Measurements from ENCODE around the gene RIMBP2. TPM values are rescaled to one million over a fixed set of nuclear protein-coding genes. Genes with fewer than 3 reads are reported as not detected.

RIMBP2 gene
- total and polyA plus RNA-seq, 2 donors: 0.47 to 0.78 TPM

- Histone ChIP-seq H3K36me3 (ENCODE audit: control insufficient read depth in 2 of 2, insufficient read depth in 2 of 2, low read length in 1 of 2) (no peaks in the 10 kb centered on the region), H3K4me3 (ENCODE audit: low read length in 2 of 2) (no peak overlapping the region), H3K4me1 (ENCODE audit: control insufficient read depth in 2 of 2, insufficient read depth in 2 of 2, low read length in 2 of 2) (no peaks in the 10 kb centered on the region), H3K27me3 (ENCODE audit: control insufficient read depth in 2 of 2, insufficient read depth in 1 of 2, low read length in 1 of 2) (no peaks in the 10 kb centered on the region), H3K27ac (ENCODE audit: low read depth in 1 of 2, low read length in 1 of 2) (no peak overlapping the region), H3K9me3 (ENCODE audit: control insufficient read depth in 2 of 2, insufficient read depth in 1 of 2, low read length in 1 of 2) (no peaks in the 10 kb centered on the region)
- DNase-seq (ENCODE audit: low read depth in 6 of 9, low spot score in 9 of 9): no peak
- 95% methylated on average over 8 of the region's 8 CpGs for WGBS
Observed at GRCh38 chr12:130422676-130423075, 293.4 kb downstream of the RIMBP2 start.

GRCh38 chr12:130421896-130422295 is 294.2 kb downstream of the RIMBP2 start:
- H3K27ac ChIP-seq (ENCODE audit: low read depth in 1 of 2, low read length in 1 of 2): no peak overlapping the region
- no peaks in the 10 kb centered on the region for H3K36me3 ChIP-seq (ENCODE audit: control insufficient read depth in 2 of 2, insufficient read depth in 2 of 2, low read length in 1 of 2)
- H3K4me3 ChIP-seq (ENCODE audit: low read length in 2 of 2): no peak overlapping the region
- no peaks in the 10 kb centered on the region for H3K27me3 ChIP-seq (ENCODE audit: control insufficient read depth in 2 of 2, insufficient read depth in 1 of 2, low read length in 1 of 2)
- no peaks in the 10 kb centered on the region for H3K4me1 ChIP-seq (ENCODE audit: control insufficient read depth in 2 of 2, insufficient read depth in 2 of 2, low read length in 2 of 2)
- H3K9me3 ChIP-seq (ENCODE audit: control insufficient read depth in 2 of 2, insufficient read depth in 1 of 2, low read length in 1 of 2): no peaks in the 10 kb centered on the region
- no peak for DNase-seq (ENCODE audit: low read depth in 6 of 9, low spot score in 9 of 9)
- 78% methylated on average over 6 of the region's 6 CpGs for WGBS

- no peak for DNase-seq (ENCODE audit: low read depth in 6 of 9, low spot score in 9 of 9)
- Histone ChIP-seq H3K9me3 (ENCODE audit: control insufficient read depth in 2 of 2, insufficient read depth in 1 of 2, low read length in 1 of 2) (no peaks in the 10 kb centered on the region), H3K27ac (ENCODE audit: low read depth in 1 of 2, low read length in 1 of 2) (no peak overlapping the region), H3K36me3 (ENCODE audit: control insufficient read depth in 2 of 2, insufficient read depth in 2 of 2, low read length in 1 of 2) (no peaks in the 10 kb centered on the region), H3K27me3 (ENCODE audit: control insufficient read depth in 2 of 2, insufficient read depth in 1 of 2, low read length in 1 of 2) (no peaks in the 10 kb centered on the region), H3K4me1 (ENCODE audit: control insufficient read depth in 2 of 2, insufficient read depth in 2 of 2, low read length in 2 of 2) (no peaks in the 10 kb centered on the region), H3K4me3 (ENCODE audit: low read length in 2 of 2) (no peak overlapping the region)
- WGBS: 81% methylated on average over 4 of the region's 4 CpGs
Observed at GRCh38 chr12:130420071-130420470, 296.0 kb downstream of the RIMBP2 start.

- Histone ChIP-seq H3K27me3 (ENCODE audit: control insufficient read depth in 2 of 2, insufficient read depth in 1 of 2, low read length in 1 of 2) (no peaks in the 10 kb centered on the region), H3K9me3 (ENCODE audit: control insufficient read depth in 2 of 2, insufficient read depth in 1 of 2, low read length in 1 of 2) (peaks cover 0 to under 1% of the 10 kb centered on the region in 2 donors), H3K27ac (ENCODE audit: low read depth in 1 of 2, low read length in 1 of 2) (no peak overlapping the region), H3K4me1 (ENCODE audit: control insufficient read depth in 2 of 2, insufficient read depth in 2 of 2, low read length in 2 of 2) (no peaks in the 10 kb centered on the region), H3K4me3 (ENCODE audit: low read length in 2 of 2) (no peak overlapping the region), H3K36me3 (ENCODE audit: control insufficient read depth in 2 of 2, insufficient read depth in 2 of 2, low read length in 1 of 2) (no peaks in the 10 kb centered on the region)
- WGBS: 86% methylated on average over 6 of the region's 6 CpGs
- DNase-seq (ENCODE audit: low read depth in 6 of 9, low spot score in 9 of 9): no peak
Observed at GRCh38 chr12:130419116-130419515, 297.0 kb downstream of the RIMBP2 start.

- peaks cover 0 to 1% of the 10 kb centered on the region in 2 donors for H3K9me3 ChIP-seq (ENCODE audit: control insufficient read depth in 2 of 2, insufficient read depth in 1 of 2, low read length in 1 of 2)
- WGBS: 74% methylated on average over 3 of the region's 3 CpGs
- DNase-seq (ENCODE audit: low read depth in 6 of 9, low spot score in 9 of 9): no peak
- no peaks in the 10 kb centered on the region for H3K27me3 ChIP-seq (ENCODE audit: control insufficient read depth in 2 of 2, insufficient read depth in 1 of 2, low read length in 1 of 2)
- H3K4me3 ChIP-seq (ENCODE audit: low read length in 2 of 2): no peak overlapping the region
- no peaks in the 10 kb centered on the region for H3K4me1 ChIP-seq (ENCODE audit: control insufficient read depth in 2 of 2, insufficient read depth in 2 of 2, low read length in 2 of 2)
- no peaks in the 10 kb centered on the region for H3K36me3 ChIP-seq (ENCODE audit: control insufficient read depth in 2 of 2, insufficient read depth in 2 of 2, low read length in 1 of 2)
- no peak overlapping the region for H3K27ac ChIP-seq (ENCODE audit: low read depth in 1 of 2, low read length in 1 of 2)
Observed at GRCh38 chr12:130418251-130418650, 297.8 kb downstream of the RIMBP2 start.

- Histone ChIP-seq H3K27ac (ENCODE audit: low read depth in 1 of 2, low read length in 1 of 2) (no peak overlapping the region), H3K4me3 (ENCODE audit: low read length in 2 of 2) (no peak overlapping the region), H3K9me3 (ENCODE audit: control insufficient read depth in 2 of 2, insufficient read depth in 1 of 2, low read length in 1 of 2) (peaks cover 0 to 1% of the 10 kb centered on the region in 2 donors), H3K36me3 (ENCODE audit: control insufficient read depth in 2 of 2, insufficient read depth in 2 of 2, low read length in 1 of 2) (no peaks in the 10 kb centered on the region), H3K27me3 (ENCODE audit: control insufficient read depth in 2 of 2, insufficient read depth in 1 of 2, low read length in 1 of 2) (no peaks in the 10 kb centered on the region), H3K4me1 (ENCODE audit: control insufficient read depth in 2 of 2, insufficient read depth in 2 of 2, low read length in 2 of 2) (no peaks in the 10 kb centered on the region)
- DNase-seq (ENCODE audit: low read depth in 6 of 9, low spot score in 9 of 9): no peak
- 94% methylated on average over 7 of the region's 7 CpGs for WGBS
Observed at GRCh38 chr12:130414381-130414780, 301.7 kb downstream of the RIMBP2 start.

GRCh38 chr12:130413909-130414308 is 302.2 kb downstream of the RIMBP2 start:
- no peak for DNase-seq (ENCODE audit: low read depth in 6 of 9, low spot score in 9 of 9)
- WGBS: 94% methylated on average over 18 of the region's 18 CpGs
- Histone ChIP-seq H3K27ac (ENCODE audit: low read depth in 1 of 2, low read length in 1 of 2) (no peak overlapping the region), H3K4me1 (ENCODE audit: control insufficient read depth in 2 of 2, insufficient read depth in 2 of 2, low read length in 2 of 2) (no peaks in the 10 kb centered on the region), H3K36me3 (ENCODE audit: control insufficient read depth in 2 of 2, insufficient read depth in 2 of 2, low read length in 1 of 2) (no peaks in the 10 kb centered on the region), H3K27me3 (ENCODE audit: control insufficient read depth in 2 of 2, insufficient read depth in 1 of 2, low read length in 1 of 2) (no peaks in the 10 kb centered on the region), H3K9me3 (ENCODE audit: control insufficient read depth in 2 of 2, insufficient read depth in 1 of 2, low read length in 1 of 2) (peaks cover 0 to 1% of the 10 kb centered on the region in 2 donors), H3K4me3 (ENCODE audit: low read length in 2 of 2) (no peak overlapping the region)

- no peaks in the 10 kb centered on the region for H3K4me1 ChIP-seq (ENCODE audit: control insufficient read depth in 2 of 2, insufficient read depth in 2 of 2, low read length in 2 of 2)
- H3K36me3 ChIP-seq (ENCODE audit: control insufficient read depth in 2 of 2, insufficient read depth in 2 of 2, low read length in 1 of 2): no peaks in the 10 kb centered on the region
- H3K4me3 ChIP-seq (ENCODE audit: low read length in 2 of 2): no peak overlapping the region
- DNase-seq (ENCODE audit: low read depth in 6 of 9, low spot score in 9 of 9): no peak
- 78% methylated on average over 8 of the region's 8 CpGs for WGBS
- H3K27ac ChIP-seq (ENCODE audit: low read depth in 1 of 2, low read length in 1 of 2): no peak overlapping the region
- H3K27me3 ChIP-seq (ENCODE audit: control insufficient read depth in 2 of 2, insufficient read depth in 1 of 2, low read length in 1 of 2): no peaks in the 10 kb centered on the region
- H3K9me3 ChIP-seq (ENCODE audit: control insufficient read depth in 2 of 2, insufficient read depth in 1 of 2, low read length in 1 of 2): peaks cover 0 to 1% of the 10 kb centered on the region in 2 donors
Observed at GRCh38 chr12:130412384-130412783, 303.7 kb downstream of the RIMBP2 start.

GRCh38 chr12:130405332-130405731 is 310.8 kb downstream of the RIMBP2 start:
- no peak overlapping the region for H3K27ac ChIP-seq (ENCODE audit: low read depth in 1 of 2, low read length in 1 of 2)
- 76% methylated on average over 7 of the region's 7 CpGs for WGBS
- no peaks in the 10 kb centered on the region for H3K9me3 ChIP-seq (ENCODE audit: control insufficient read depth in 2 of 2, insufficient read depth in 1 of 2, low read length in 1 of 2)
- no peak for DNase-seq (ENCODE audit: low read depth in 6 of 9, low spot score in 9 of 9)
- no peaks in the 10 kb centered on the region for H3K4me1 ChIP-seq (ENCODE audit: control insufficient read depth in 2 of 2, insufficient read depth in 2 of 2, low read length in 2 of 2)
- H3K27me3 ChIP-seq (ENCODE audit: control insufficient read depth in 2 of 2, insufficient read depth in 1 of 2, low read length in 1 of 2): no peaks in the 10 kb centered on the region
- H3K36me3 ChIP-seq (ENCODE audit: control insufficient read depth in 2 of 2, insufficient read depth in 2 of 2, low read length in 1 of 2): no peaks in the 10 kb centered on the region
- H3K4me3 ChIP-seq (ENCODE audit: low read length in 2 of 2): no peak overlapping the region

- H3K9me3 ChIP-seq (ENCODE audit: control insufficient read depth in 2 of 2, insufficient read depth in 1 of 2, low read length in 1 of 2): no peaks in the 10 kb centered on the region
- DNase-seq (ENCODE audit: low read depth in 6 of 9, low spot score in 9 of 9): no peak
- no peak overlapping the region for H3K27ac ChIP-seq (ENCODE audit: low read depth in 1 of 2, low read length in 1 of 2)
- H3K4me1 ChIP-seq (ENCODE audit: control insufficient read depth in 2 of 2, insufficient read depth in 2 of 2, low read length in 2 of 2): no peaks in the 10 kb centered on the region
- H3K27me3 ChIP-seq (ENCODE audit: control insufficient read depth in 2 of 2, insufficient read depth in 1 of 2, low read length in 1 of 2): no peaks in the 10 kb centered on the region
- H3K36me3 ChIP-seq (ENCODE audit: control insufficient read depth in 2 of 2, insufficient read depth in 2 of 2, low read length in 1 of 2): no peaks in the 10 kb centered on the region
- H3K4me3 ChIP-seq (ENCODE audit: low read length in 2 of 2): no peak overlapping the region
- WGBS: 84% methylated on average over 6 of the region's 6 CpGs
Observed at GRCh38 chr12:130401703-130402102, 314.4 kb downstream of the RIMBP2 start.

All from thymus (tissue), 11 donors.